Activated T-cell treated with anti-CD3 and anti-CD28 coated beads, Interleukin-2, amount 50 U/mL, for 4 hours (primary cell): ENCODE measurements around the gene BMP3. TPM values are rescaled to one million over a fixed set of nuclear protein-coding genes. Genes with fewer than 3 reads are reported as not detected.

ENCODE experiments used
- total RNA-seq, 3 donors: library from RNA; stranded (reverse); gene quantifications; one replicate each; pipeline ENCODE4 v1.2.1, GENCODE V29; 2021

The BMP3 gene
- total RNA-seq, 3 donors from 2014 or later = not detected

Other genes starting within 250 kb of the BMP3 start
- gene PRKG2, start 184.5 kb downstream of the BMP3 start, total RNA-seq = under 1 TPM; 0.05 to 0.32 (median 0.05) TPM